ENCODE measurements around the gene HOXD4. TPM values are rescaled to one million over a fixed set of nuclear protein-coding genes. Genes with fewer than 3 reads are reported as not detected.

HOXD4 gene
- polyA plus RNA-seq, 1 donor from 2014 or later, result not detected

DNA sequence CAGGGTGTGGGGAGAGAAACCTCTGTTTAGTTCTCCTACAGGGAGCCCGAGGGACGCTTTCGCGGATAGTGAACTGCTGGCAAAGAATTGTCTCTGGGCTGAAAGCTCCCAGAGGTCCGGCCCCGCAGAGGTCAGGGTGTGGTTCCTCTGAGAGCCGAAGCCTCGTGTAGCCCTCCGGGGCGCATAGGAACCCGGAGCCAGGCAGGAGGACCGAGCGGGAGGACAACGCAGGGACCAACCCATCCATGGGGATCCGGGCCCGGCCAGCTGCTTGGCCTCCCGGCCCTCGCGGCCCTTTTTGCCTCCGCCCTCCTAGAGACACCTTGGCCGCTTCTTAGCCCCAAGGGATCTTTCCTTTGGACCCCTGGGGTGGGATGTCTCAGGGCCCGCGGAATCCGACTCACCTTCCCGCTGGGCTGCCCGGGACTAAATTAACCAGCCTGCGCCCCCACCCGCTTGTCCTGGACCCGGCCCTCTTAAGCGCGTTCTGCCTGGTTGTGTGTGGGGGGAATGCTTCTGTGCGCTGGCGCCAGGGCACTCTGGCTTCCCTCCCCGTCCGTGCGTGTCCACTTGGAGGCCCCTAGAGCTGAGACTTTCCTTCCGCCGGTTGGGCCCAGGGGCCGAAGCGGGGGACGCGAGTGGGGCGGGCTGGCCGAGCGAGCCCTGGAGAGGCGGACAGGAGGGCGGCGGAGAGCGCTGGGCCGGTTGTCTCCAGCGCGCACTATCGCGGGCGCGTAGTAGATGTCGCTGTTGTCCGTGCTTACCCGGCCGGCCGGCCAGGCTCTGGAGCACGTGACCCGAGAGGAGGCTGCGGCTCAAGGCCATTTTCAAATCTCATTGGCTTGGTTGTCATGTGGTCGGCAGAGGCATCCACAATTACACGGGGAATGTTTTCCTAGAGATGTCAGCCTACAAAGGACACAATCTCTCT is 35.2 kb upstream of the HOXD4 start, which contains the start of gene HOXD10:
HOXD10 (plus strand) TSS at position 896 of the 931 bp plus-strand sequence. CDS start 56 bp downstream, outside the sequence.
- Histone ChIP-seq H3K9ac (ENCODE audit: low read length) (no peak within 1 kb of the TSS), H3K36me3 (ENCODE audit: insufficient read depth, low read length) (no peaks in the 10 kb centered on the region), H4K20me1 (ENCODE audit: insufficient read depth) (no peaks in the 10 kb centered on the region), H3K9me2 (ENCODE audit: insufficient read depth, low read length) (no peaks in the 10 kb centered on the region), H3F3A (ENCODE audit: insufficient read depth, low read length, poor library complexity, severe bottlenecking) (no peaks in the 10 kb centered on the region), H3K27me3 (ENCODE audit: insufficient read depth, low read depth, low read length) (peaks cover 99% of the 10 kb centered on the region), H2AFZ (ENCODE audit: low read depth, low read length) (no peak within 1 kb of the TSS), H3K79me2 (replicated peaks; ENCODE audit: insufficient read depth, low read length) (no peaks in the 10 kb centered on the region), H3K4me2 (ENCODE audit: low read length) (no peak within 1 kb of the TSS), H3K4me3 (ENCODE audit: low read length) (no peak within 1 kb of the TSS), H3K9me3 (ENCODE audit: low read length) (peaks cover 32% of the 10 kb centered on the region), H3K27ac (ENCODE audit: low read length) (no peak within 1 kb of the TSS)
- TF ChIP-seq, protein P1, sequence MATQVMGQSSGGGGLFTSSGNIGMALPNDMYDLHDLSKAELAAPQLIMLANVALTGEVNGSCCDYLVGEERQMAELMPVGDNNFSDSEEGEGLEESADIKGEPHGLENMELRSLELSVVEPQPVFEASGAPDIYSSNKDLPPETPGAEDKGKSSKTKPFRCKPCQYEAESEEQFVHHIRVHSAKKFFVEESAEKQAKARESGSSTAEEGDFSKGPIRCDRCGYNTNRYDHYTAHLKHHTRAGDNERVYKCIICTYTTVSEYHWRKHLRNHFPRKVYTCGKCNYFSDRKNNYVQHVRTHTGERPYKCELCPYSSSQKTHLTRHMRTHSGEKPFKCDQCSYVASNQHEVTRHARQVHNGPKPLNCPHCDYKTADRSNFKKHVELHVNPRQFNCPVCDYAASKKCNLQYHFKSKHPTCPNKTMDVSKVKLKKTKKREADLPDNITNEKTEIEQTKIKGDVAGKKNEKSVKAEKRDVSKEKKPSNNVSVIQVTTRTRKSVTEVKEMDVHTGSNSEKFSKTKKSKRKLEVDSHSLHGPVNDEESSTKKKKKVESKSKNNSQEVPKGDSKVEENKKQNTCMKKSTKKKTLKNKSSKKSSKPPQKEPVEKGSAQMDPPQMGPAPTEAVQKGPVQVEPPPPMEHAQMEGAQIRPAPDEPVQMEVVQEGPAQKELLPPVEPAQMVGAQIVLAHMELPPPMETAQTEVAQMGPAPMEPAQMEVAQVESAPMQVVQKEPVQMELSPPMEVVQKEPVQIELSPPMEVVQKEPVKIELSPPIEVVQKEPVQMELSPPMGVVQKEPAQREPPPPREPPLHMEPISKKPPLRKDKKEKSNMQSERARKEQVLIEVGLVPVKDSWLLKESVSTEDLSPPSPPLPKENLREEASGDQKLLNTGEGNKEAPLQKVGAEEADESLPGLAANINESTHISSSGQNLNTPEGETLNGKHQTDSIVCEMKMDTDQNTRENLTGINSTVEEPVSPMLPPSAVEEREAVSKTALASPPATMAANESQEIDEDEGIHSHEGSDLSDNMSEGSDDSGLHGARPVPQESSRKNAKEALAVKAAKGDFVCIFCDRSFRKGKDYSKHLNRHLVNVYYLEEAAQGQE (IDR thresholded peaks at IDR 0.05; ENCODE audit: borderline replicate concordance), result no peak
- TF ChIP-seq RAD21 (conservative IDR thresholded peaks at IDR 0.05) (no peak), EZH2 (IDR thresholded peaks at IDR 0.05; ENCODE audit: borderline replicate concordance, insufficient read depth, low read length, poor library complexity, severe bottlenecking) (no peak), TAF1 (IDR thresholded peaks at IDR 0.05; ENCODE audit: low read depth) (no peak)

DNA sequence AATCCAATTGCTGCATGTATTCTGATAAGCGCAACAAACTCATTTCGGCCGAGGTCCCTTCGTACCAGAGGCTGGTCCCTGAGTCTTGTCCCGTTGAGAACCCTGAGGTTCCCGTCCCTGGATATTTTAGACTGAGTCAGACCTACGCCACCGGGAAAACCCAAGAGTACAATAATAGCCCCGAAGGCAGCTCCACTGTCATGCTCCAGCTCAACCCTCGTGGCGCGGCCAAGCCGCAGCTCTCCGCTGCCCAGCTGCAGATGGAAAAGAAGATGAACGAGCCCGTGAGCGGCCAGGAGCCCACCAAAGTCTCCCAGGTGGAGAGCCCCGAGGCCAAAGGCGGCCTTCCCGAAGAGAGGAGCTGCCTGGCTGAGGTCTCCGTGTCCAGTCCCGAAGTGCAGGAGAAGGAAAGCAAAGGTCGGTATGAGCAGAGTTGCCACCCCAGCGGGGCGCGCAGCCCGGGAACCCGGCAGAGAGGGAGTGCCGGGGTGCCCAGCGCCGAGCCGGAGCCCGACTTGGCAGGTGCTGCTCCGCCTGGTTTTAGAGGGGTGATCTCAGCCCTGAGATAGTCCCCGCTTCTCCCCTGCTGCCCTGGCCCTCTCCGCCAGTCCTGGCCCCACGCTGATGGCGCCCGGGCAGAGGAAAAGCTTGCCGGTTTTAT is 34.1 kb upstream of the HOXD4 start:
- Histone ChIP-seq H3K9me2 (ENCODE audit: insufficient read depth, low read length) (no peaks in the 10 kb centered on the region), H3K9ac (ENCODE audit: low read length) (no peak overlapping the region), H3K27me3 (ENCODE audit: insufficient read depth, low read depth, low read length) (peaks cover 99% of the 10 kb centered on the region), H3K9me3 (ENCODE audit: low read length) (peaks cover 32% of the 10 kb centered on the region), H4K20me1 (ENCODE audit: insufficient read depth) (no peaks in the 10 kb centered on the region), H2AFZ (ENCODE audit: low read depth, low read length) (no peak overlapping the region), H3K79me2 (replicated peaks; ENCODE audit: insufficient read depth, low read length) (no peaks in the 10 kb centered on the region), H3F3A (ENCODE audit: insufficient read depth, low read length, poor library complexity, severe bottlenecking) (no peaks in the 10 kb centered on the region), H3K4me2 (ENCODE audit: low read length) (no peak overlapping the region), H3K27ac (ENCODE audit: low read length) (no peak overlapping the region), H3K36me3 (ENCODE audit: insufficient read depth, low read length) (no peaks in the 10 kb centered on the region), H3K4me3 (ENCODE audit: low read length) (no peak overlapping the region)
- no peak for TF ChIP-seq SMC3 (conservative IDR thresholded peaks at IDR 0.05; ENCODE audit: poor library complexity)
- TF ChIP-seq, protein P1 (IDR thresholded peaks at IDR 0.05; ENCODE audit: borderline replicate concordance), result no peak
- TF ChIP-seq POLR2AphosphoS5 (IDR thresholded peaks at IDR 0.05), result no peak
- no peak for TF ChIP-seq EP300 (conservative IDR thresholded peaks at IDR 0.05; ENCODE audit: poor library complexity, severe bottlenecking)
- TF ChIP-seq TAF1 (IDR thresholded peaks at IDR 0.05; ENCODE audit: low read depth), result no peak
- TF ChIP-seq MXI1 (conservative IDR thresholded peaks at IDR 0.05; ENCODE audit: poor library complexity, severe bottlenecking), result no peak
- TF ChIP-seq RAD21 (conservative IDR thresholded peaks at IDR 0.05), result no peak
